Cardiac muscle cell (in vitro differentiated cells and primary cell): Measurements from ENCODE around the gene KLHL12. TPM values are rescaled to one million over a fixed set of nuclear protein-coding genes. Genes with fewer than 3 reads are reported as not detected.

Source experiments
- DNase-seq, 2 donors: peaks; one replicate each; pipeline versions ENCODE4 v3.0.0 to v3.0.0-alpha.2; 2010 to 2017; ENCODE audit warnings: low read depth in 1 of 2, low spot score in 1 of 2
- H3K27ac ChIP-seq: fragments of 200-600 bp; sonication (generic); 2 replicates; pipeline ENCODE4 v1.5.1; 2016
- H3K27me3 ChIP-seq: fragments of 200-600 bp; sonication (generic); 2 replicates; pipeline ENCODE4 v1.6.0; 2016; ENCODE audit warnings: control low read depth
- H3K36me3 ChIP-seq: fragments of 200-600 bp; sonication (generic); 2 replicates; pipeline ENCODE4 v1.5.1; 2016; ENCODE audit warnings: control low read depth
- H3K4me1 ChIP-seq: fragments of 200-600 bp; sonication (generic); 2 replicates; pipeline ENCODE4 v1.8.1; 2017; ENCODE audit warnings: low read depth, mild to moderate bottlenecking, mixed run types
- H3K4me3 ChIP-seq: fragments of 200-600 bp; sonication (generic); 2 replicates; pipeline ENCODE4 v1.5.1; 2016; ENCODE audit warnings: mild to moderate bottlenecking
- H3K9me3 ChIP-seq: fragments of 200-600 bp; sonication (generic); 2 replicates; pipeline ENCODE4 v1.5.1; 2017; ENCODE audit warnings: low read depth, mild to moderate bottlenecking, control low read depth
- CTCF ChIP-seq: IDR thresholded peaks from 2 replicates; pipeline ENCODE4 v1.5.1; 2012; ENCODE audit warnings: low read depth, mild to moderate bottlenecking, low read length
- polyA plus RNA-seq: library from polyadenylated mRNA; unstranded; fragments of >200 nt; fragmentation: Nextera tagmentation; extraction: Ambion mirVana; gene quantifications from 2 replicates; pipeline ENCODE4 v1.2.1, GENCODE V29; 2016
- total RNA-seq: library from RNA; depleted of rRNA; stranded (reverse); fragments of >200 nt; gene quantifications from 2 replicates; pipeline ENCODE4 v1.2.3, GENCODE V29; 2016

The KLHL12 gene
- total and polyA plus RNA-seq, 2 experiments from 2014 or later: 24.4 to 42.0 TPM

GRCh38 chr1:202880961-202881460 lies 46.0 kb downstream of the KLHL12 start:
- no peak for DNase-seq

GRCh38 chr1:202880062-202880461 lies 47.0 kb downstream of the KLHL12 start:
- H3K4me3 ChIP-seq: no peak overlapping the region
- no peaks in the 10 kb centered on the region for H3K4me1 ChIP-seq
- no peak for TF ChIP-seq CTCF
- H3K9me3 ChIP-seq: no peaks in the 10 kb centered on the region
- peaks cover 10% of the 10 kb centered on the region for H3K36me3 ChIP-seq
- H3K27me3 ChIP-seq: no peaks in the 10 kb centered on the region
- no peak for DNase-seq
- no peak overlapping the region for H3K27ac ChIP-seq

More at GRCh38 chr1:202880961-202881460, 46.0 kb downstream of the KLHL12 start:
- Histone ChIP-seq H3K27me3 (no peaks in the 10 kb centered on the region), H3K36me3 (peaks cover 10% of the 10 kb centered on the region), H3K4me3 (no peak overlapping the region), H3K4me1 (no peaks in the 10 kb centered on the region), H3K9me3 (no peaks in the 10 kb centered on the region), H3K27ac (no peak overlapping the region)
- no peak for TF ChIP-seq CTCF

GRCh38 chr1:202879128-202879527 lies 47.9 kb downstream of the KLHL12 start:
- DNase-seq: no peak
- no peaks in the 10 kb centered on the region for H3K27me3 ChIP-seq
- no peak overlapping the region for H3K27ac ChIP-seq
- H3K9me3 ChIP-seq: no peaks in the 10 kb centered on the region
- H3K4me3 ChIP-seq: no peak overlapping the region
- no peaks in the 10 kb centered on the region for H3K4me1 ChIP-seq
- no peak for TF ChIP-seq CTCF
- H3K36me3 ChIP-seq: peaks cover 10% of the 10 kb centered on the region

GRCh38 chr1:202873026-202873425 lies 54.0 kb downstream of the KLHL12 start:
- Histone ChIP-seq H3K9me3 (no peaks in the 10 kb centered on the region), H3K4me1 (no peaks in the 10 kb centered on the region), H3K36me3 (no peaks in the 10 kb centered on the region), H3K27ac (no peak overlapping the region), H3K27me3 (no peaks in the 10 kb centered on the region), H3K4me3 (no peak overlapping the region)
- TF ChIP-seq CTCF: no peak
- no peak for DNase-seq

- H3K27me3 ChIP-seq: no peaks in the 10 kb centered on the region
- DNase-seq: no peak
- no peaks in the 10 kb centered on the region for H3K4me1 ChIP-seq
- no peak overlapping the region for H3K27ac ChIP-seq
- H3K9me3 ChIP-seq: no peaks in the 10 kb centered on the region
- H3K4me3 ChIP-seq: no peak overlapping the region
- H3K36me3 ChIP-seq: no peaks in the 10 kb centered on the region
- TF ChIP-seq CTCF: no peak
Observed at GRCh38 chr1:202871367-202871766, 55.7 kb downstream of the KLHL12 start.
